Measurements from ENCODE around the gene VDAC2.

The VDAC2 gene

DNA sequence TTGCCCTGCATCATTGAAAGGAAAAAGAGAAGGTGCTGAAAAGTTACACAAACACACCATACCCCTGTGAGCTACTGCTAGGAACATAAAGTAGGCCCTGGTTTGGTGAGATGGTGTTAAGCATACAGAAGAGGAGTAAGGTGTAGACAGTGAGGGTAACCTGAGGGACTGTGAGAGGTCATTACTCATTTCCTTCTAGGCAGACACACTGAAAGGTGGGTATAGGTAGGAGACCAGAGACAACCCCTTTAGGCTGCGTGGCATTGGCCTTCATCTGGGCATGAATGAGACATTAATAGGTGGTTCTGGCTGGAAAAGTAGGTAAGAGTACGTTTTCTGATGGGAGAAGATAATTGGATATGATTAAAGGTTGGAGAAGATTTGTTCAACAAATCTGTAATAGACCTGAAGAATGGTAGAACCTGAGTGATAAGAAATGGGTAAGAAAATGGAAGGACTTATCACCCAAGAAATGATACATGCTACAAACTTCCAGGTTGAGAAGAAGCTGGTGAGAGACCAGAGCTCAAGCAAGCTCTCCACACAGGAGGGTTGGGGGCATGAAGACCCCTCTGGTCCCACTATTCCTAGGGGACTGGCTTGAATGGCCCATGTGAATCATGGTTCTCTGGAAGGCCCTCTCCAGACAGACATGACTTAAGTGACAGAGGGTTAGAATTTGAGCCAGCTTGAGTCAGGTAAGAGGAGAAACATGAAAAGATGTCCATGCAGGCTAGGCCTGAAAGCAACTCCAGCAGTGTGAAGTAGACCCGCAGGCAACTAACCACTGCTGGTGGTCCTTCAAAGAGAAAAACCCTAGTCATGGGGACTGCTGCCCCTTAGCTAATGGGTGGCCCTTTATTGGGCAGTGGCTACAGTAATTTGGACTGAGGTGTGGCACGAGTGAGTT, 21.3 kb downstream of the VDAC2 start:
- Histone ChIP-seq H3K36me3 (ENCODE audit: insufficient read depth, insufficient read length, low read length) (peaks cover 50% of the 10 kb centered on the region), H3K9ac (ENCODE audit: insufficient read length, low read depth) (no peak overlapping the region), H3K9me3 (ENCODE audit: insufficient read depth, low read length) (no peaks in the 10 kb centered on the region), H3K4me3 (ENCODE audit: insufficient read length, low read depth) (no peak overlapping the region), H3K4me1 (ENCODE audit: insufficient read depth, insufficient read length) (peaks cover 6% of the 10 kb centered on the region), H3K27me3 (ENCODE audit: insufficient read depth, insufficient read length) (no peaks in the 10 kb centered on the region)
- DNase-seq (ENCODE audit: low read depth, low spot score), result no peak
- TF ChIP-seq ZNF274 (IDR thresholded peaks at IDR 0.05; ENCODE audit: low read depth, low read length) (no peak), YY1 (IDR thresholded peaks at IDR 0.05; ENCODE audit: insufficient read depth, insufficient read length) (no peak), SUZ12 (IDR thresholded peaks at IDR 0.05; ENCODE audit: extremely low read depth, insufficient read depth, insufficient read length) (no peak)

DNA sequence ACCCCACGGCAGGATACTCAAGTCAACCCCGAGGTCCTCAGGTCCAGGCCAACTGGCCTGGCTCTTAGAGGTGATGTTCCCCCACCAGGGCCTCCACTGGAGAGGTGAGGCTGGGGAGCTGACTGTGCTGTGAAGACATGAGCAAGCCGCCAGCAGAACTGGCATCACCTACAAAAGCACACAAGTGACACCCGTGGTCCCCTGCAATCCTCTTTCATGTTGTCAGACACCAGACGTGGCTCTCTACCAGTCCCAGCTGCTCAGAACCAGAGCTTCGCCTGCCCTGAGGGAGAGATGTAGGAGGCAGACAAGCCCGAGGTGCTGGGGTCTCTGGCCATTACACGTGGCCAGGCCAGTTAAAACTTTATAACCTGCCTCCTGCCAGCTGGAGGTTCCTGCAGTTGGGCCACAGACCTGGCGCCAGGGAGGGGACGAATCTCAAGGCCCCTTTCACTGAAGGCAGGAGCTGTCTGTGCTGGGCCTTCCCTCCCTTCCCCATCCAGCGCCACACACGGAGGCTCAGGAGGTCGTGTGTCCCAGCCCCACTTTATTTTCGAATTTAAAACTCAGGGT, 22.9 kb downstream of the VDAC2 start:
- Histone ChIP-seq H3K9me3 (ENCODE audit: insufficient read depth, low read length) (no peaks in the 10 kb centered on the region), H3K9ac (ENCODE audit: insufficient read length, low read depth) (peak overlapping the region; percentile 77), H3K27me3 (ENCODE audit: insufficient read depth, insufficient read length) (no peaks in the 10 kb centered on the region), H3K36me3 (ENCODE audit: insufficient read depth, insufficient read length, low read length) (peaks cover 43% of the 10 kb centered on the region), H3K4me3 (ENCODE audit: insufficient read length, low read depth) (peak overlapping the region; percentile 21), H3K4me1 (ENCODE audit: insufficient read depth, insufficient read length) (peaks cover 6% of the 10 kb centered on the region)
- TF ChIP-seq YY1 (IDR thresholded peaks at IDR 0.05; ENCODE audit: insufficient read depth, insufficient read length) (no peak), SUZ12 (IDR thresholded peaks at IDR 0.05; ENCODE audit: extremely low read depth, insufficient read depth, insufficient read length) (no peak), ZNF274 (IDR thresholded peaks at IDR 0.05; ENCODE audit: low read depth, low read length) (no peak)
- no peak for DNase-seq (ENCODE audit: low read depth, low spot score)

DNA sequence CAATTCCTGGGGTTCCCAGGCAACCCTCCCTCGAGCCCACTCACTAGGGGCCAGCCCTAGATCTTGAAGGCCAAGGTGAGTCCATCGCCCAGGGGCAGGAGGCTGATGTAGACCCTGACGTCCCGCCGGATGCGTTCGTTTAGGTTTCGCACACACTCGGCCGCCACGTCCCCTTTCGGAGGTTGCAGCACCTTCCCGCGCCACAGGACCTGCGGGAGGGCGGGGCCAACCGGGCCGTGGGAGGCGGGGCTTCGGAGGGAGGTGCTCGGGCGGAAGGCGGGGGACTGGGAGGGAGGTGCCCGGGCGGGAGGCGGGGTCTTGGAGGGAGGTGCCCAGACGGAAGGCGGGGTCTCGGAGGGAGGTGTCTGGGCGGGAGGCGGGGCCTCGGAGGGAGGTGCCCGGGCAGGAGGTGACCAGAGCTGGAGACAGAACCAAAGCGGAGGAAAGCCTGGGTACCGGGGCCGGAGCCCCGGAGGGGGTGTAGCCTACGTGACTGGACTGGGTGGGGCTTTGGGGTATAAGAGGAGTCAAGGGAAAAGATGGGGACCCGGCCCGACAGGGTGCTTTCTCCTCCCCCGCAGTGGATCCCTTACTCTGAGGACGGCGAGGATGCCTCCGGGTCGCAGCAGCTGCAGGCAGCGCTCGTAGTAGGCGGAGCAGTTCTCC, 23.6 kb downstream of the VDAC2 start:
- peak overlapping the region; percentile 68 for H3K4me3 ChIP-seq (ENCODE audit: insufficient read length, low read depth)
- H3K9me3 ChIP-seq (ENCODE audit: insufficient read depth, low read length), result no peaks in the 10 kb centered on the region
- TF ChIP-seq SUZ12 (IDR thresholded peaks at IDR 0.05; ENCODE audit: extremely low read depth, insufficient read depth, insufficient read length) (no peak), YY1 (IDR thresholded peaks at IDR 0.05; ENCODE audit: insufficient read depth, insufficient read length) (no peak), ZNF274 (IDR thresholded peaks at IDR 0.05; ENCODE audit: low read depth, low read length) (no peak)
- peak overlapping the region; percentile 86 for H3K9ac ChIP-seq (ENCODE audit: insufficient read length, low read depth)
- peaks cover 38% of the 10 kb centered on the region for H3K36me3 ChIP-seq (ENCODE audit: insufficient read depth, insufficient read length, low read length)
- no peaks in the 10 kb centered on the region for H3K27me3 ChIP-seq (ENCODE audit: insufficient read depth, insufficient read length)
- peak; percentile 88 for DNase-seq (ENCODE audit: low read depth, low spot score)
- peaks cover 6% of the 10 kb centered on the region for H3K4me1 ChIP-seq (ENCODE audit: insufficient read depth, insufficient read length)

DNA sequence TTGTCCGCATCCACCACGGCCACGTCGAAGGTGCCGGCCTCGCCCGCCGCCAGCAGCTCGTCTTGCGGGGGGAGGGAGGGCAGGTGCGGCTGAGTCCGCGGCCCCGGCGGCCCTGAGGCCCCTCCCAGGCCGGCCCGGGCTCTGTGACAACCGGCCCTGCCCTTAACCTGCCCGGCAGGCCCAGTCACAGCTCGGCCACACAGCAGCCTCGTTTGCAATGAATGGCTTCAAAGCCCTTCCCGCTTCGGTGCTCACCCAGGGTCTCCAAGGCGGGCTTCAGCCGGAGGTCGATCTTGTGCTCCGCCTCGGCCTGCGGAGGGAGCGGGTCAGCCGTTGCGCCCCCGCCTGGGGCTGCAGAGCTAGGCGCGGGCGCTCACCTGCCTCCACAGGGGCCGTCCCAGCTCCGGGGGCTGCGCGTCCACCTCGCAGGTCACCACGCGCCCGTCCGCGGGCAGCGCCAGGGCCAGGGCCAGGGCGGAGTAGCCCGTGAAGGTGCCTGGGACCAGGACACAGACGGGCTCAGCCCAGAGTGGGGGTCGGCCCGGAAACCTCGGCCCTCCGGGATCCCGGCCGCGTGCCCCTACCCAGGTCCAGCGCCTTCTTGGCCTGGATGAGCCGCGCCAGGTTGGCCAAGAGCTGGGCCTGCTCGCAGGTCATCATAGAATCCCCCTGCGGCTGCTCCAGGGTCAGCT, 24.2 kb downstream of the VDAC2 start:
- DNase-seq (ENCODE audit: low read depth, low spot score), result no peak
- peak overlapping the region; percentile 86 for H3K9ac ChIP-seq (ENCODE audit: insufficient read length, low read depth)
- H3K4me3 ChIP-seq (ENCODE audit: insufficient read length, low read depth), result peak overlapping the region; percentile 68

DNA sequence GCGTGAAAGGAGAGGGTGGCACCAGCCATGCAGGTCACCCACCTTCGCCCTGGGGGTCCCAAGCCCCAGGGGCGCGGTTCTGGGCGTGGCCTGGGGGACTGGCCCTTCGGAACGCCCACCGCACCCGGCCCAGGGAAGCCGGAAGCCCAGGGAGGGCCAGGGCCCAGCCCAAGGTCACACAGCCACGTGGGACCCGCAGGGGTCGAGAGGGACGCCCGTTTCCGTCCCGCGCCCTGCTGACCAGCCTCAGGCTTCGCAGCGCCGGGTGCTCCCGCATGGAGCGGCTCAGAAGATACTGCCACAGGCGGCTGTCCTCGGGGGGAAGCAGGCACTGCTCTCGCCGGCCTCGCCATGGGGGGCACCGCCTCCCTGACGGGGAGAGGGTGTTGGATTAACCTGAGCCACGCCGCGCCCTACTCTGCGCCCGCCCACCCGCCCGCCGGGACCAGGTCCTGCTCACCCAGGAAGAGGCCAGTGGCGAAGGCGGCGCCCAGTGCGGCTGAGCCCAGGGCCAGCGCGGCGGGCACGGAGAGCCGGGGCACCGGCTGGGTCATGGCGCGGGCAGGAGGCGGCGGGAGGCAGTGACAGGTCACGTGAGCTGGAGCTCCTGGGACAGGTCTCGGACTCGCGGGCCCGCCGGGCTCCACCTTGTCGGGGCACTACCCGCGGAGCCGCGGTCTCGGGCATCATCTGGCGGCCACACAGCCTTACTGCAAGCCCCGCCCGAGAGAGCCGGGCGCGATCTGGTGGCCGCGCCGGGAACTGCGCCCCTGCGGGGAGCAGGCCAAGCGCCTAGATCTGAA, 25.0 kb downstream of the VDAC2 start, which contains the start of gene COMTD1:
TSS of gene COMTD1 (minus strand) at position 583 of the 803 bp plus-strand sequence. CDS start at position 554, 29 bp downstream.
- H3K9ac ChIP-seq (ENCODE audit: insufficient read length, low read depth), result peak within 1 kb of the TSS; percentile 86
- H3K9me3 ChIP-seq (ENCODE audit: insufficient read depth, low read length), result no peaks in the 10 kb centered on the region
- no peaks in the 10 kb centered on the region for H3K27me3 ChIP-seq (ENCODE audit: insufficient read depth, insufficient read length)
- TF ChIP-seq SUZ12 (IDR thresholded peaks at IDR 0.05; ENCODE audit: extremely low read depth, insufficient read depth, insufficient read length), result no peak
- TF ChIP-seq YY1 (IDR thresholded peaks at IDR 0.05; ENCODE audit: insufficient read depth, insufficient read length), result no peak
- no peak for TF ChIP-seq ZNF274 (IDR thresholded peaks at IDR 0.05; ENCODE audit: low read depth, low read length)
- DNase-seq (ENCODE audit: low read depth, low spot score), result peak; percentile 81
- H3K4me1 ChIP-seq (ENCODE audit: insufficient read depth, insufficient read length), result peaks cover 6% of the 10 kb centered on the region
- H3K36me3 ChIP-seq (ENCODE audit: insufficient read depth, insufficient read length, low read length), result peaks cover 27% of the 10 kb centered on the region
- H3K4me3 ChIP-seq (ENCODE audit: insufficient read length, low read depth), result peak within 1 kb of the TSS; percentile 68

More for the DNA sequence above, 24.2 kb downstream of the VDAC2 start:
- Histone ChIP-seq H3K4me1 (ENCODE audit: insufficient read depth, insufficient read length) (peaks cover 6% of the 10 kb centered on the region), H3K36me3 (ENCODE audit: insufficient read depth, insufficient read length, low read length) (peaks cover 33% of the 10 kb centered on the region), H3K27me3 (ENCODE audit: insufficient read depth, insufficient read length) (no peaks in the 10 kb centered on the region), H3K9me3 (ENCODE audit: insufficient read depth, low read length) (no peaks in the 10 kb centered on the region)
- TF ChIP-seq YY1 (IDR thresholded peaks at IDR 0.05; ENCODE audit: insufficient read depth, insufficient read length), result no peak
- TF ChIP-seq SUZ12 (IDR thresholded peaks at IDR 0.05; ENCODE audit: extremely low read depth, insufficient read depth, insufficient read length), result no peak
- TF ChIP-seq ZNF274 (IDR thresholded peaks at IDR 0.05; ENCODE audit: low read depth, low read length), result no peak

DNA sequence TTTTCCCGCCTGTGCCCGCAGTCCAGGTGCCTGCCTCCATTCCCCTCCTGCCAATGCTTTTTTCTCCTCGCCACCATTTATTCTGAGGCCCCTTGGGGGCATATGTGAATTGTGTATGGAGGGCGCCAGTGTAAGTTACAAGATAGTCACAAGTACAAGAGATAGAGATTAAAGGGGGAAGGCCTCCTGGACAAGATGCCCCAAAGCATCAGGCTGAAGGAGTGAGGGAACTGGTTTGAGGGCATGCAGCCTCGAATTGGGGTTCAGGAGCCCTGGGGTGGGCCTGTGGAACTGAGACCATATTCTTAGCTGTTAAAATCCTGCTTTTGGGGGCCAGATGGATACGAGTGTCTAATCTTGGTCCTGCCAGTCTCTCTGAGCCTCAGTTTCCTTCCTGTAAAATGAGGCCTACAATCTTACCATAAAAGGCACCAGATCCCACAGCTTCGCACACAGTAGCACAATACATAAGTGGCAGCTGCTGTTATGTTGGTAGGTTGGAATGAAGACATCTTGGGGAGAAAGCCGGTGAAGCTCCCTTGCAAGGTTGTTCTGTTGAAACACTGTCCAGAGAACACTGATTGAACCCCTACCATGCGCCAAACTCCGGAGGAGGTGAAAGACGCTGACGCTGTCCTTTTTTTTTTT, 25.7 kb downstream of the VDAC2 start:
- Histone ChIP-seq H3K4me1 (ENCODE audit: insufficient read depth, insufficient read length) (peaks cover 6% of the 10 kb centered on the region), H3K27me3 (ENCODE audit: insufficient read depth, insufficient read length) (no peaks in the 10 kb centered on the region), H3K9ac (ENCODE audit: insufficient read length, low read depth) (peak overlapping the region; percentile 36), H3K4me3 (ENCODE audit: insufficient read length, low read depth) (no peak overlapping the region), H3K9me3 (ENCODE audit: insufficient read depth, low read length) (no peaks in the 10 kb centered on the region), H3K36me3 (ENCODE audit: insufficient read depth, insufficient read length, low read length) (peaks cover 22% of the 10 kb centered on the region)
- DNase-seq (ENCODE audit: low read depth, low spot score), result no peak
- TF ChIP-seq SUZ12 (IDR thresholded peaks at IDR 0.05; ENCODE audit: extremely low read depth, insufficient read depth, insufficient read length) (no peak), YY1 (IDR thresholded peaks at IDR 0.05; ENCODE audit: insufficient read depth, insufficient read length) (no peak), ZNF274 (IDR thresholded peaks at IDR 0.05; ENCODE audit: low read depth, low read length) (no peak)
